Right ventricle myocardium superior (tissue), 1 donor: ENCODE measurements around the gene SCGB3A1. TPM values are rescaled to one million over a fixed set of nuclear protein-coding genes. Genes with fewer than 3 reads are reported as not detected.

Experiments
- ATAC-seq: fragments of 200-7000 bp; cut with Tn5 transposase; one replicate; pipeline ENCODE4 v1.9.1; 2020; ENCODE audit warnings: mild to moderate bottlenecking; ENCODE audit not compliant: poor library complexity
- DNase-seq: peaks from one replicate; pipeline ENCODE4 v3.0.0-alpha.2; 2020
- intact Hi-C: fragments of 100-400 bp; cut with DNase I; formaldehyde crosslinking; loops from one replicate; pipeline ENCODE4 v1.11.2; 2022
- total RNA-seq: library from RNA; stranded (reverse); fragmentation: NEBNext Ultra II Directional; extraction: Animal tissue kit (Norgen Biotek cat#: 25700); gene quantifications from one replicate; pipeline ENCODE4 v1.2.1, GENCODE V29; 2021
- donor health status: DM: no; HTN: yes; CAD: no; lungs with severe emphysema.

The SCGB3A1 gene
- total RNA-seq, 1 donor from 2014 or later = not detected

GRCh38 chr5:180548563-180548962, 42.7 kb downstream of the SCGB3A1 start:
- ATAC-seq (no peak), DNase-seq (no peak)
- intact Hi-C loops = no loop called here

- intact Hi-C loops = no loop called here
- no peak for DNase-seq
- ATAC-seq = no peak
Measured at GRCh38 chr5:180545248-180545647, 46.1 kb downstream of the SCGB3A1 start.

- intact Hi-C loops = no loop called here
- no peak for DNase-seq
- no peak for ATAC-seq
Measured at GRCh38 chr5:180541710-180542109, 49.6 kb downstream of the SCGB3A1 start.

Other genes starting within 250 kb of the SCGB3A1 start
- 13.3 TPM for gene GFPT2, start 238.2 kb downstream of the SCGB3A1 start, total RNA-seq
- gene CNOT6, start 97.1 kb downstream of the SCGB3A1 start, total RNA-seq = 13.8 TPM
- 5.6 TPM for gene FLT4, start 58.1 kb upstream of the SCGB3A1 start, total RNA-seq
- gene OR2Y1, start 148.6 kb upstream of the SCGB3A1 start, total RNA-seq = not detected
- 66.2 TPM for gene MGAT1, start 211.3 kb upstream of the SCGB3A1 start, total RNA-seq